Stimulated activated effector memory CD8-positive, alpha-beta T cell treated with anti-CD3 and anti-CD28 coated beads, Interleukin-12 subunit alpha, Interleukin-12 subunit beta, amount 100 ng/mL, for 72 hours (primary cell): Measurements from ENCODE around the gene HCK.

Experiments
- ATAC-seq: fragments of 150-1000 bp; cut with Tn5 transposase; 2 replicates; pipeline ENCODE4 v1.10.0; 2021
- DNase-seq, 2 donors: peaks; one replicate each; pipeline ENCODE4 v3.0.0; 2021 to 2022; ENCODE audit warnings: low spot score in 2 of 2
- H3K27ac Mint-ChIP-seq: one replicate; pipeline ENCODE4 v1.8.0; 2022; ENCODE audit warnings: mild to moderate bottlenecking, mixed read lengths
- H3K36me3 Mint-ChIP-seq: one replicate; pipeline ENCODE4 v1.8.0; 2022; ENCODE audit warnings: mild to moderate bottlenecking, mixed read lengths
- H3K4me1 Mint-ChIP-seq: one replicate; pipeline ENCODE4 v1.8.0; 2022; ENCODE audit warnings: mixed read lengths
- H3K4me3 Mint-ChIP-seq: one replicate; pipeline ENCODE4 v1.8.0; 2022; ENCODE audit warnings: mild to moderate bottlenecking, mixed read lengths
- H3K9me3 Mint-ChIP-seq: one replicate; pipeline ENCODE4 v1.8.0; 2022; ENCODE audit warnings: mixed read lengths

HCK gene

GRCh38 chr20:32138921-32139320, 86.9 kb downstream of the HCK start:
- Mint-ChIP-seq H3K36me3 (peaks cover 93% of the 10 kb centered on the region), H3K4me1 (peaks cover 3% of the 10 kb centered on the region), H3K9me3 (no peaks in the 10 kb centered on the region), H3K27ac (peak overlapping the region; percentile 29), H3K4me3 (no peak overlapping the region)
- no peak for ATAC-seq
- no peak for DNase-seq

GRCh38 chr20:32139947-32140346, 87.9 kb downstream of the HCK start:
- ATAC-seq: no peak
- Mint-ChIP-seq H3K36me3 (peaks cover 96% of the 10 kb centered on the region), H3K4me3 (no peak overlapping the region), H3K4me1 (peaks cover 5% of the 10 kb centered on the region), H3K9me3 (no peaks in the 10 kb centered on the region), H3K27ac (peak overlapping the region; percentile 29)
- no peak for DNase-seq

- Mint-ChIP-seq H3K4me1 (peaks cover 5% of the 10 kb centered on the region), H3K4me3 (no peak overlapping the region), H3K36me3 (peaks cover 96% of the 10 kb centered on the region), H3K9me3 (no peaks in the 10 kb centered on the region), H3K27ac (no peak overlapping the region)
- DNase-seq (no peak), ATAC-seq (no peak)
Measured at GRCh38 chr20:32140603-32141002, 88.6 kb downstream of the HCK start.

GRCh38 chr20:32141465-32141980, 89.5 kb downstream of the HCK start:
- Mint-ChIP-seq H3K36me3 (peaks cover 96% of the 10 kb centered on the region), H3K4me1 (peaks cover 5% of the 10 kb centered on the region), H3K9me3 (no peaks in the 10 kb centered on the region), H3K4me3 (no peak overlapping the region), H3K27ac (no peak overlapping the region)
- ATAC-seq (no peak), DNase-seq (no peak)

GRCh38 chr20:32142088-32142487, 90.0 kb downstream of the HCK start:
- DNase-seq: no peak
- H3K36me3 Mint-ChIP-seq: peaks cover 97% of the 10 kb centered on the region
- no peak for ATAC-seq
- H3K4me1 Mint-ChIP-seq: peaks cover 5% of the 10 kb centered on the region
- no peaks in the 10 kb centered on the region for H3K9me3 Mint-ChIP-seq
- no peak overlapping the region for H3K27ac Mint-ChIP-seq
- H3K4me3 Mint-ChIP-seq: no peak overlapping the region

- DNase-seq (no peak), ATAC-seq (no peak)
- Mint-ChIP-seq H3K4me1 (peaks cover 5% of the 10 kb centered on the region), H3K27ac (no peak overlapping the region), H3K36me3 (peaks cover 100% of the 10 kb centered on the region), H3K9me3 (no peaks in the 10 kb centered on the region), H3K4me3 (no peak overlapping the region)
Measured at GRCh38 chr20:32142991-32143390, 90.9 kb downstream of the HCK start.

- ATAC-seq (no peak), DNase-seq (no peak)
- Mint-ChIP-seq H3K36me3 (peaks cover 100% of the 10 kb centered on the region), H3K27ac (peak overlapping the region; percentile 68), H3K4me3 (no peak overlapping the region), H3K4me1 (peaks cover 5% of the 10 kb centered on the region), H3K9me3 (no peaks in the 10 kb centered on the region)
Measured at GRCh38 chr20:32144898-32145662, 93.0 kb downstream of the HCK start.

- H3K36me3 Mint-ChIP-seq: peaks cover 100% of the 10 kb centered on the region
- H3K4me1 Mint-ChIP-seq: no peaks in the 10 kb centered on the region
- no peak for DNase-seq
- H3K27ac Mint-ChIP-seq: peak overlapping the region; percentile 20
- no peak overlapping the region for H3K4me3 Mint-ChIP-seq
- ATAC-seq: no peak
- H3K9me3 Mint-ChIP-seq: no peaks in the 10 kb centered on the region
Measured at GRCh38 chr20:32149566-32150170, 97.6 kb downstream of the HCK start.

- Mint-ChIP-seq H3K4me1 (peaks cover 6% of the 10 kb centered on the region), H3K9me3 (no peaks in the 10 kb centered on the region), H3K36me3 (peaks cover 100% of the 10 kb centered on the region), H3K4me3 (no peak overlapping the region), H3K27ac (peak overlapping the region; percentile 41)
- ATAC-seq: no peak
- no peak for DNase-seq
Measured at GRCh38 chr20:32150291-32150848, 98.3 kb downstream of the HCK start.
